B cell (primary cell): ENCODE measurements around the gene C19orf12. TPM values are rescaled to one million over a fixed set of nuclear protein-coding genes. Genes with fewer than 3 reads are reported as not detected.
A peak's percentile ranks its signal among the peaks of the same experiment; 100 is the strongest.

Experiments
- ATAC-seq: fragments of 200-7000 bp; cut with Tn5 transposase; one replicate; pipeline ENCODE4 v1.10.0; 2021; ENCODE audit warnings: low read depth, mild to moderate bottlenecking, moderate number of reproducible peaks, moderate library complexity
- CTCF ChIA-PET: fragments of 350-600 bp; sonication (Branson Sonifier 250); formaldehyde crosslinking; loops from one replicate; lab custom pipeline; 2021; ENCODE audit warnings: antibody characterized with exemption, inconsistent platforms; lab: Charles Lee
- POLR2A ChIA-PET: fragments of 350-600 bp; sonication (Branson Sonifier 250); formaldehyde crosslinking; loops from one replicate; lab custom pipeline; 2021; ENCODE audit warnings: antibody characterized with exemption; lab: Charles Lee
- DNase-seq: peaks from one replicate; pipeline ENCODE4 v3.0.0; 2013
- H2AFZ ChIP-seq: 2 replicates; pipeline ENCODE4 v1.6.1; 2012; ENCODE audit warnings: mild to moderate bottlenecking, low read depth, low read length; ENCODE audit not compliant: insufficient read depth, poor library complexity, severe bottlenecking
- H3K27ac ChIP-seq, 2 donors: 1 replicate in 1 of 2; 2 replicates in 1 of 2; pipeline ENCODE4 v1.5.1; 2012 to 2013; ENCODE audit warnings: low read length in 2 of 2, mild to moderate bottlenecking in 2 of 2, moderate library complexity in 1 of 2
- H3K27me3 ChIP-seq, 4 experiments: fragments of 200-600 bp in 1 of 4; sonication (generic) in 1 of 4; replicated peaks in 1 of 4; 1 replicate in 2 of 4; 2 replicates in 2 of 4; pipeline versions ENCODE4 v1.6.1 to v1.7.0; 2013 to 2016; ENCODE audit warnings: low read length in 3 of 4, mild to moderate bottlenecking in 2 of 4, mixed read lengths in 1 of 4, moderate library complexity in 1 of 4; ENCODE audit not compliant: insufficient read depth in 4 of 4, control insufficient read depth in 3 of 4; ENCODE audit errors: control extremely low read depth in 1 of 4
- H3K36me3 ChIP-seq, 2 experiments: replicated peaks in 1 of 2; 1 replicate in 1 of 2; 2 replicates in 1 of 2; pipeline versions ENCODE4 v1.6.1 to v1.7.1; 2013; ENCODE audit warnings: low read length in 1 of 2; ENCODE audit not compliant: insufficient read depth in 2 of 2, control insufficient read depth in 1 of 2; ENCODE audit errors: control extremely low read depth in 1 of 2, extremely low read depth in 1 of 2
- H3K4me1 ChIP-seq, 2 donors: fragments of 200-600 bp in 1 of 2; sonication (generic) in 1 of 2; 1 replicate in 1 of 2; 2 replicates in 1 of 2; pipeline versions ENCODE4 v1.5.1 to v1.6.1; 2013 to 2017; ENCODE audit warnings: low read length in 2 of 2; ENCODE audit not compliant: control insufficient read depth in 2 of 2, insufficient read depth in 2 of 2
- H3K4me2 ChIP-seq: replicated peaks from 2 replicates; pipeline ENCODE3; 2012; ENCODE audit warnings: mild to moderate bottlenecking, low read depth, low read length; ENCODE audit not compliant: poor library complexity, severe bottlenecking
- H3K4me3 ChIP-seq, 5 experiments: fragments of 200-600 bp in 1 of 5; sonication (generic) in 1 of 5; 1 replicate in 3 of 5; 2 replicates in 2 of 5; pipeline versions ENCODE4 v1.5.1 to v1.7.0; 2011 to 2016; ENCODE audit warnings: low read length in 4 of 5, mild to moderate bottlenecking in 4 of 5, low read depth in 2 of 5, control low read depth in 1 of 5, moderate library complexity in 1 of 5; ENCODE audit not compliant: insufficient read depth in 1 of 5; ENCODE audit errors: control extremely low read depth in 1 of 5, extremely low read depth in 1 of 5
- H3K79me2 ChIP-seq: fragments of 200-600 bp; sonication (generic); one replicate; pipeline ENCODE4 v1.6.0; 2016; ENCODE audit warnings: low read length; ENCODE audit not compliant: control insufficient read depth, insufficient read depth
- H3K9ac ChIP-seq: fragments of 200-600 bp; sonication (generic); 2 replicates; pipeline ENCODE4 v1.6.1; 2017; ENCODE audit warnings: mild to moderate bottlenecking, low read length, moderate library complexity
- H3K9me3 ChIP-seq, 3 donors: one replicate each; pipeline versions ENCODE4 v1.6.1 to v1.7.1; 2013; ENCODE audit warnings: low read length in 2 of 3; ENCODE audit not compliant: control insufficient read depth in 2 of 3, insufficient read depth in 1 of 3; ENCODE audit errors: control extremely low read depth in 1 of 3
- H4K20me1 ChIP-seq: 2 replicates; pipeline ENCODE4 v1.6.0; 2012; ENCODE audit warnings: mild to moderate bottlenecking, low read length; ENCODE audit not compliant: insufficient read depth, control insufficient read depth, poor library complexity, severe bottlenecking
- H3K27ac Mint-ChIP-seq: one replicate; pipeline ENCODE4 v1.8.0; 2021; ENCODE audit warnings: mixed read lengths
- H3K27me3 Mint-ChIP-seq: one replicate; pipeline ENCODE4 v1.8.0; 2021; ENCODE audit warnings: mixed read lengths
- H3K4me1 Mint-ChIP-seq: one replicate; pipeline ENCODE4 v1.8.0; 2021; ENCODE audit warnings: mixed read lengths
- H3K4me3 Mint-ChIP-seq: one replicate; pipeline ENCODE4 v1.8.0; 2021; ENCODE audit warnings: mixed read lengths
- H3K9me3 Mint-ChIP-seq: one replicate; pipeline ENCODE4 v1.8.0; 2022; ENCODE audit warnings: mixed read lengths; ENCODE audit not compliant: insufficient read depth
- CTCF ChIP-seq: fragments of 200-600 bp; IDR thresholded peaks from one replicate; pipeline ENCODE4 v1.8.0; 2022; ENCODE audit warnings: antibody characterized with exemption, mild to moderate bottlenecking
- EZH2 ChIP-seq: IDR thresholded peaks from 2 replicates; pipeline ENCODE4 v1.6.1; 2012; ENCODE audit warnings: borderline replicate concordance, low read depth, mild to moderate bottlenecking, moderate library complexity, low read length; ENCODE audit not compliant: insufficient read depth, poor library complexity, severe bottlenecking
- WGBS: methylation state at CpG from one replicate; pipeline ENCODE4 v1.1.5; 2013; ENCODE audit warnings: missing lambda C conversion rate; ENCODE audit not compliant: insufficient coverage; 5-methylcytosine and 5-hydroxymethylcytosine counted together
- intact Hi-C: fragments of 100-400 bp; cut with micrococcal nuclease; formaldehyde crosslinking; loops from one replicate; pipeline ENCODE4 v1.10.0; 2022
- polyA plus RNA-seq: library from polyadenylated mRNA; depleted of rRNA; stranded (reverse); fragments of >200 nt; gene quantifications from 2 replicates; pipeline ENCODE4 v1.2.3, GENCODE V29; 2012
- total RNA-seq, 2 donors: library from RNA; stranded (reverse); fragments of 120-200 nt in 1 of 2; gene quantifications; 1 replicate in 1 of 2; 2 replicates in 1 of 2; pipeline versions ENCODE4 v1.2.3 to v1.2.4, GENCODE V29; 2013 to 2022

C19orf12 gene
- total and polyA plus RNA-seq, 2 donors (not counting 1 experiment from before 2014, with no cell fraction given), result 12.6 to 29.4 TPM

DNA sequence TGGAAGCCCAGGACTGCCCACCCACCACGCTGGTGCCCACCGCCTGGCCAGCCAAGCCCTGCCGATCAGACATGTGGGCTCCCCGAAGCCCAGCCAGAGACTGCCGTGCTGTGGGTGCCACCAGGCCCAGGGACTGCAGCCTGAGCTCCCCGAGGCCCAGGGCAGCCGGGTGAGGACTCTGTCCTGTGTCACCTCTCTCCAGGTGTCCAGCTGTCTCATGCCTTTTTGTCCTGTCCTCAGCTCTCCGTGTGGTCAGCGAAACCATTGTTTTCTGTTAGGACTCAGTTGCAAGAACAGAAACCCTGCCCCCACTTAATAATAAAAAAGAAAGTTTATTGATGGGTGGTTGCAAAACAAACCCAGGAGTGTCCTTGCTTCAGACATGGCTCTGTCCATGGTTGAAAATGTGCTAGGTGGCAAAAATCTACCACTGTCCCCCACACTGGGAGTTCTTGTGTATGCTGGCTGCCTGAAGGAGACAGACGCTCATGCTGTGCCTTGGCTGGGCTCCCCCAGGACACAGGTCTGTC is 39.9 kb downstream of the C19orf12 start:
- DNase-seq (no peak), ATAC-seq (no peak)
- WGBS, result 93% methylated on average over 8 of the region's 10 CpGs
- POLR2A ChIA-PET, result no interaction called here
- H3K9me3 ChIP-seq, result no peaks in the 10 kb centered on the region
- H3K4me1 ChIP-seq, result peaks cover 50 to 70% of the 10 kb centered on the region in 2 donors
- no peak overlapping the region for H3K27ac ChIP-seq
- Mint-ChIP-seq H3K4me3 (no peak overlapping the region), H3K9me3 (no peaks in the 10 kb centered on the region), H3K27ac (no peak overlapping the region), H3K4me1 (peaks cover 55% of the 10 kb centered on the region), H3K27me3 (no peaks in the 10 kb centered on the region)
- intact Hi-C loops, result no loop called here
- no peaks in the 10 kb centered on the region for H4K20me1 ChIP-seq
- no peak overlapping the region for H3K4me3 ChIP-seq
- no peak overlapping the region for H2AFZ ChIP-seq
- TF ChIP-seq CTCF, result no peak
- no peak for TF ChIP-seq EZH2
- H3K9ac ChIP-seq, result no peak overlapping the region
- H3K36me3 ChIP-seq, result peaks cover 0 to 12% of the 10 kb centered on the region in 2 experiments
- H3K4me2 ChIP-seq, result no peak overlapping the region
- peaks cover 53% of the 10 kb centered on the region for H3K79me2 ChIP-seq
- H3K27me3 ChIP-seq, result no peaks in the 10 kb centered on the region
- CTCF ChIA-PET, result interaction anchor here (1.9 to 4.7 kb wide), 2 partner anchors 19 to 41 kb away, joined by 4 to 52 read pairs; partner anchors contain the start of gene C19orf12

DNA sequence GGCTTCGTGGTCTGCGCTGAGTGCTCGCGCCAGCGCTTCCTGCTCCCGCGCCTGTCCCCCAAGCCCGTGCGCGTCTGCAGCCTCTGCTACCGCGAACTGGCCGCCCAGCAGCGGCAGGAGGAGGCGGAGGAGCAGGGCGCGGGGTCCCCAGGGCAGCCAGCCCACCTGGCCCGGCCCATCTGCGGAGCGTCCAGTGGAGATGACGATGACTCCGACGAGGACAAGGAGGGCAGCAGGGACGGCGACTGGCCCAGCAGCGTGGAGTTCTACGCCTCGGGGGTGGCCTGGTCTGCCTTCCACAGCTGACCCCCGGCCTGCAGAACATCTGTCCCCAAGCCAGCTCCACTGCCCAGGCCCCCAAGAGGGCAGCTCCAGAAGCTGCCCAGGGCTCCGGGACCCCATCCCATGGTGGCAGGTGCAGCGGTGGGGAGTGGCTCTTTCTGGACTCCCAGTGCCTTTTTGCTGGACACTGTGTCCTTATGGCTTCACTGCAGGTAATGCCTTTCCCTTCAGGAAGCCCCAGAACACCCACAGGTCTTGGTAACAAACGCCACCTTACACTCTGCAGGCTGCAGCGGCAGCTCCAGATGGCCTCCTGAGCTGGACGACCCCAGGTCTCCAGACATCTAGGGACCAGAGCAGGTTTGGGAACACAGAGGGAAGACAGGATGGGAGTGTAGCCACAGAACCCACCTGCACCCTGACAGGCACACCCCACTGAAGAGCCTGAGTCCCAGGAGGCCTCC is 40.5 kb downstream of the C19orf12 start:
- Histone ChIP-seq H3K27me3 (no peaks in the 10 kb centered on the region), H3K79me2 (peaks cover 55% of the 10 kb centered on the region), H3K4me2 (peak overlapping the region; percentile 76), H3K36me3 (peaks cover 0 to 12% of the 10 kb centered on the region in 2 experiments), H3K27ac (no peak overlapping the region), H3K4me1 (peaks cover 44 to 64% of the 10 kb centered on the region in 2 donors), H3K9me3 (no peaks in the 10 kb centered on the region), H3K9ac (no peak overlapping the region), H4K20me1 (no peaks in the 10 kb centered on the region), H3K4me3 (no peak overlapping the region), H2AFZ (no peak overlapping the region)
- ChIA-PET POLR2A (no interaction called here), CTCF (interaction anchor here (1.3 to 4.7 kb wide), 3 partner anchors 9 to 64 kb away, joined by 6 to 52 read pairs (median 37); partner anchors contain the start of genes C19orf12 and PLEKHF1)
- Mint-ChIP-seq H3K4me1 (peaks cover 53% of the 10 kb centered on the region), H3K4me3 (no peak overlapping the region), H3K9me3 (no peaks in the 10 kb centered on the region), H3K27ac (no peak overlapping the region), H3K27me3 (no peaks in the 10 kb centered on the region)
- DNase-seq (no peak), ATAC-seq (no peak)
- TF ChIP-seq CTCF (no peak), EZH2 (no peak)
- intact Hi-C loops, result loop anchor here (5.0 kb wide), 1 partner anchor 268 kb away; the partner anchor contains the start of gene URI1
- WGBS, result 97% methylated on average over 31 of the region's 34 CpGs
